GM12878 (cell line): Measurements from ENCODE around the gene PDCD5. TPM values are rescaled to one million over a fixed set of nuclear protein-coding genes. Genes with fewer than 3 reads are reported as not detected.

Source experiments
- ATAC-seq: fragments of 200-7000 bp; cut with Tn5 transposase; 3 replicates; pipeline ENCODE4 v1.9.1; 2020; ENCODE audit warnings: mild to moderate bottlenecking, moderate library complexity
- BruUV-seq: library from RNA; stranded (reverse); fragments of 400-500 nt; replicated peaks from 2 replicates; lab custom pipeline; 2021; lab: Mats Ljungman, UMichigan
- CTCF ChIA-PET: fragments of 300-600 bp; sonication (Branson Sonifier 250); formaldehyde crosslinking; extraction: SDS; loops from one replicate; lab custom pipeline; 2021; ENCODE audit warnings: inconsistent platforms; lab: Yijun Ruan, JAX
- POLR2A ChIA-PET: fragments of 350-600 bp; formaldehyde crosslinking; extraction: SDS; loops from one replicate; lab custom pipeline; 2021; ENCODE audit warnings: inconsistent platforms; lab: Charles Lee
- RAD21 ChIA-PET: fragments of 300-600 bp; sonication (Branson Sonifier 250); formaldehyde crosslinking; loops from one replicate; lab custom pipeline; 2023; ENCODE audit warnings: antibody characterized with exemption; ENCODE audit not compliant: unreplicated experiment; lab: Charles Lee
- SMC1A ChIA-PET: fragments of 300-600 bp; sonication (Branson Sonifier 250); formaldehyde crosslinking; loops from one replicate; lab custom pipeline; 2023; ENCODE audit not compliant: unreplicated experiment, uncharacterized antibody; lab: Charles Lee
- DNase-seq: peaks from one replicate; pipeline ENCODE4 v3.0.0-alpha.2; 2011; ENCODE audit warnings: low read depth, low spot score
- FAIRE-seq: peaks from 3 replicates; lab custom pipeline; 2011; peaks lifted over from hg19 to GRCh38; lab: Jason Lieb, UNC
- H2AFZ ChIP-seq: 2 replicates; pipeline ENCODE4 v1.6.0; 2011; ENCODE audit warnings: low read depth, low read length, control low read depth; ENCODE audit not compliant: control insufficient read depth
- H3K27ac ChIP-seq: 2 replicates; pipeline ENCODE4 v1.5.1; 2011; ENCODE audit warnings: control low read depth; ENCODE audit not compliant: control insufficient read depth, insufficient read depth
- H3K27me3 ChIP-seq, 2 experiments: replicated peaks in 1 of 2; 2 replicates each; pipeline versions ENCODE4 v1.6.0 to v1.6.1; 2011; ENCODE audit warnings: low read length in 1 of 2; ENCODE audit not compliant: control insufficient read depth in 2 of 2, insufficient read depth in 2 of 2
- H3K36me3 ChIP-seq, 2 experiments: 2 replicates each; pipeline ENCODE4 v1.5.1; 2011; ENCODE audit warnings: low read length in 1 of 2; ENCODE audit not compliant: control insufficient read depth in 2 of 2, insufficient read depth in 2 of 2
- H3K4me1 ChIP-seq: 2 replicates; pipeline ENCODE4 v1.6.1; 2011; ENCODE audit warnings: mild to moderate bottlenecking, low read length, moderate library complexity, mixed read lengths; ENCODE audit not compliant: control insufficient read depth, insufficient read depth
- H3K4me2 ChIP-seq: 2 replicates; pipeline ENCODE4 v1.6.0; 2011; ENCODE audit warnings: control low read depth; ENCODE audit not compliant: control insufficient read depth, insufficient read depth
- H3K4me3 ChIP-seq: fragments of 200-600 bp; sonication (generic); 2 replicates; pipeline ENCODE4 v1.5.1; 2016
- H3K79me2 ChIP-seq: 2 replicates; pipeline ENCODE4 v1.6.0; 2011; ENCODE audit warnings: low read length; ENCODE audit not compliant: control insufficient read depth, insufficient read depth
- H3K9ac ChIP-seq: 2 replicates; pipeline ENCODE4 v1.8.0; 2011; ENCODE audit warnings: low read length, control low read depth, mixed read lengths; ENCODE audit not compliant: control insufficient read depth, insufficient read depth
- H3K9me3 ChIP-seq: replicated peaks from 3 replicates; pipeline ENCODE4 v1.5.1; 2011; ENCODE audit warnings: mild to moderate bottlenecking, low read length; ENCODE audit not compliant: control insufficient read depth, insufficient read depth
- H4K20me1 ChIP-seq: 2 replicates; pipeline ENCODE4 v1.6.0; 2011; ENCODE audit not compliant: control insufficient read depth, insufficient read depth
- ATF7 ChIP-seq: fragments of 450-650 bp; IDR thresholded peaks from 2 replicates; pipeline ENCODE4 v1.6.1; 2016; ENCODE audit warnings: low read depth, mild to moderate bottlenecking
- CBX3 ChIP-seq: fragments of 200-600 bp; sonication (generic); IDR thresholded peaks from 2 replicates; pipeline ENCODE4 v1.6.1; 2016; ENCODE audit warnings: low read depth, borderline replicate concordance
- E2F8 ChIP-seq: fragments of 450-650 bp; IDR thresholded peaks from 2 replicates; pipeline ENCODE4 v1.6.1; 2018; ENCODE audit warnings: mild to moderate bottlenecking, low read depth, moderate library complexity; ENCODE audit not compliant: partially characterized antibody
- EED ChIP-seq: sonication (generic); IDR thresholded peaks from 2 replicates; pipeline ENCODE4 v1.6.1; 2016; ENCODE audit warnings: antibody characterized with exemption, low read depth
- FOXM1 ChIP-seq: IDR thresholded peaks from 2 replicates; pipeline ENCODE4 v1.6.1; 2012; ENCODE audit warnings: low read depth, mild to moderate bottlenecking, inconsistent platforms, low read length, moderate library complexity
- HCFC1 ChIP-seq: fragments of 150-350 bp; IDR thresholded peaks from 2 replicates; pipeline ENCODE4 v1.6.1; 2014; ENCODE audit warnings: low read length
- LARP7 ChIP-seq: fragments of 450-650 bp; IDR thresholded peaks from 2 replicates; pipeline ENCODE4 v1.6.1; 2017; ENCODE audit warnings: mild to moderate bottlenecking
- MEF2A ChIP-seq: IDR thresholded peaks from 2 replicates; pipeline ENCODE4 v1.6.1; 2011; ENCODE audit warnings: low read depth, mild to moderate bottlenecking, low read length, moderate library complexity; ENCODE audit not compliant: insufficient read depth
- MXI1 ChIP-seq: fragments of 150-350 bp; IDR thresholded peaks from 2 replicates; pipeline ENCODE4 v1.6.1; 2011; ENCODE audit warnings: low read depth, mild to moderate bottlenecking, inconsistent platforms, low read length, improper control_type of control experiment
- NFYA ChIP-seq: IDR thresholded peaks from 2 replicates; pipeline ENCODE4 v1.6.1; 2011; ENCODE audit warnings: low read depth, mild to moderate bottlenecking, low read length, improper control_type of control experiment, borderline replicate concordance
- NFYB ChIP-seq: IDR thresholded peaks from 2 replicates; pipeline ENCODE4 v1.6.1; 2011; ENCODE audit warnings: low read depth, mild to moderate bottlenecking, low read length, improper control_type of control experiment, moderate library complexity; ENCODE audit not compliant: insufficient read depth
- NR2C1 ChIP-seq: fragments of 450-650 bp; IDR thresholded peaks from 2 replicates; pipeline ENCODE4 v1.6.1; 2017; ENCODE audit warnings: antibody characterized with exemption, mild to moderate bottlenecking, moderate library complexity
- NR2F1 ChIP-seq: fragments of 450-650 bp; conservative IDR thresholded peaks from 2 replicates; pipeline ENCODE4 v1.6.1; 2017; ENCODE audit warnings: mild to moderate bottlenecking
- PAX5 ChIP-seq: IDR thresholded peaks from 2 replicates; pipeline ENCODE4 v1.6.1; 2011; ENCODE audit warnings: low read depth, low read length, borderline replicate concordance
- POLR2AphosphoS2 ChIP-seq: IDR thresholded peaks from 2 replicates; pipeline ENCODE4 v1.6.1; 2011; ENCODE audit warnings: low read depth, mild to moderate bottlenecking, low read length, improper control_type of control experiment, moderate library complexity
- POLR2AphosphoS5 ChIP-seq: IDR thresholded peaks from 2 replicates; pipeline ENCODE4 v1.6.1; 2011; ENCODE audit warnings: mild to moderate bottlenecking, low read length, inconsistent platforms
- RAD21 ChIP-seq: IDR thresholded peaks from 2 replicates; pipeline ENCODE4 v1.6.1; 2011; ENCODE audit warnings: mild to moderate bottlenecking, low read depth, low read length, moderate library complexity; ENCODE audit not compliant: insufficient read depth
- RAD51 ChIP-seq: fragments of 450-650 bp; IDR thresholded peaks from 2 replicates; pipeline ENCODE4 v1.6.1; 2016; ENCODE audit warnings: moderate library complexity, mild to moderate bottlenecking, inconsistent platforms
- SREBF2 ChIP-seq: IDR thresholded peaks from 2 replicates; pipeline ENCODE4 v1.6.1; 2012; ENCODE audit warnings: mild to moderate bottlenecking, low read length
- WGBS: methylation state at CpG from one replicate; pipeline ENCODE4 v1.1.6; 2016; ENCODE audit warnings: low lambda C conversion rate; ENCODE audit not compliant: insufficient replicate concordance, insufficient coverage; ENCODE audit errors: missing lambda C conversion rate; 5-methylcytosine and 5-hydroxymethylcytosine counted together
- in situ Hi-C: fragments of 300-500 bp; cut with MboI; formaldehyde crosslinking; loops from 9 replicates; pipeline ENCODE4 v1.14.3; 2018; ENCODE audit warnings: mixed read lengths
- intact Hi-C: fragments of 100-400 bp; cut with micrococcal nuclease; formaldehyde crosslinking; loops from one replicate; pipeline ENCODE4 v1.14.2; 2022; ENCODE audit not compliant: unreplicated experiment
- polyA plus RNA-seq, 11 experiments: library from polyadenylated mRNA; depleted of rRNA in 4 of 11; unstranded in 6 of 11; stranded (reverse) in 5 of 11; fragments of >200 nt; fragmentation: Nextera tagmentation in 4 of 11; fragmentation: Illumina TruSeq in 1 of 11; extraction: Ambion mirVana in 4 of 11; extraction: Trizol in 1 of 11; gene quantifications; 1 replicate in 1 of 11; 2 replicates in 10 of 11; pipeline versions ENCODE4 v1.2.1 to v1.2.3, GENCODE V29; 2011 to 2016; ENCODE audit warnings: inconsistent platforms in 2 of 11, missing spikeins in 2 of 11, low read depth in 1 of 11
- total RNA-seq, 4 experiments: library from RNA; depleted of rRNA in 3 of 4; stranded (reverse); fragments of >200 nt in 3 of 4; fragmentation: Illumina TruSeq in 1 of 4; extraction: Trizol in 1 of 4; gene quantifications; 2 replicates each; pipeline versions ENCODE4 v1.2.1 to v1.2.3, GENCODE V29; 2013 to 2021

PDCD5 gene
- total and polyA plus RNA-seq, 10 of the 15 experiments (the other 5 are each of a cell fraction or from before 2014, with no cell fraction given) = 124 to 556 (median 227) TPM

GRCh38 chr19:32567486-32567885, 13.5 kb upstream of the PDCD5 start:
- Histone ChIP-seq H3K36me3 (no peaks in the 10 kb centered on the region), H3K9me3 (no peaks in the 10 kb centered on the region), H3K27ac (no peak overlapping the region), H3K4me2 (no peak overlapping the region)
- intact Hi-C loops = no loop called here
- POLR2A ChIA-PET = no interaction called here
- no peak for ATAC-seq
- TF ChIP-seq CBX3 (no peak), EED (no peak), HCFC1 (no peak), MXI1 (no peak), RAD51 (no peak), NFYA (no peak), NFYB (no peak), ATF7 (no peak), POLR2AphosphoS2 (no peak), SREBF2 (no peak), PAX5 (no peak), MEF2A (no peak), E2F8 (no peak), NR2C1 (no peak), LARP7 (no peak), NR2F1 (no peak), FOXM1 (no peak), POLR2AphosphoS5 (no peak), RAD21 (no peak)
- TF ChIP-seq, all 136 proteins: peak for 0
- RAD21 ChIA-PET = no interaction called here
- DNase-seq (no peak), FAIRE-seq (no peak)
- in situ Hi-C loops = loop anchor here (5.0 to 10.0 kb wide), 2 partner anchors 223 to 1900 kb away; partner anchors contain the start of gene ZNF507
- H3K79me2 ChIP-seq = no peaks in the 10 kb centered on the region
- SMC1A ChIA-PET = interaction anchor here (0.6 kb wide), 1 partner anchor 273 kb away, joined by 3 read pairs; no protein-coding TSS in a partner anchor
- CTCF ChIA-PET = interaction anchor here (0.7 to 1.0 kb wide), 2 partner anchors 228 to 617 kb away, joined by 4 to 5 read pairs; no protein-coding TSS in a partner anchor
- H3K27me3 ChIP-seq = no peaks in the 10 kb centered on the region
- WGBS = 50% methylated on average over 9 of the region's 9 CpGs
- H4K20me1 ChIP-seq = no peaks in the 10 kb centered on the region
- no peak overlapping the region for H2AFZ ChIP-seq
- BruUV-seq = no TSS peak
- no peak overlapping the region for H3K9ac ChIP-seq
- H3K4me1 ChIP-seq = no peaks in the 10 kb centered on the region
- no peak overlapping the region for H3K4me3 ChIP-seq
